ENCODE results near the gene GBP3.
"Not testable (repeated sequence)": the region's sequence is repeated elsewhere in the genome, so short reads cannot be mapped to it uniquely, and the experiment has no call there.

The GBP3 gene

GRCh38 chr1:89041119-89041641 is 18.5 kb upstream of the GBP3 start:
- DNase-seq (ENCODE audit: low spot score) = no peak

GRCh38 chr1:89040315-89040626 is 17.6 kb upstream of the GBP3 start:
- no peak for DNase-seq (ENCODE audit: low spot score)

GRCh38 chr1:89037186-89037585 is 14.5 kb upstream of the GBP3 start:
- no peak for DNase-seq (ENCODE audit: low spot score)

GRCh38 chr1:89035080-89035479 is 12.4 kb upstream of the GBP3 start:
- no peak for DNase-seq (ENCODE audit: low spot score)

- not testable (repeated sequence) for DNase-seq (ENCODE audit: low spot score)
Measured at GRCh38 chr1:89034004-89034403, 11.3 kb upstream of the GBP3 start.

- not testable (repeated sequence) for DNase-seq (ENCODE audit: low spot score)
Measured at GRCh38 chr1:89029051-89029450, 6.4 kb upstream of the GBP3 start.

- no peak for DNase-seq (ENCODE audit: low spot score)
Measured at GRCh38 chr1:89025928-89026327, 3.3 kb upstream of the GBP3 start.

- no peak for DNase-seq (ENCODE audit: low spot score)
Measured at GRCh38 chr1:89023026-89023425, 360 bp upstream of the GBP3 start.

GRCh38 chr1:89018318-89018717 is 4.3 kb downstream of the GBP3 start:
- DNase-seq (ENCODE audit: low spot score) = not testable (repeated sequence)

GRCh38 chr1:89008511-89008910 is 14.2 kb downstream of the GBP3 start:
- no peak for DNase-seq (ENCODE audit: low spot score)

GRCh38 chr1:89005286-89006151 is 17.1 kb downstream of the GBP3 start:
- DNase-seq (ENCODE audit: low spot score) = no peak

- not testable (repeated sequence) for DNase-seq (ENCODE audit: low spot score)
Measured at GRCh38 chr1:89002176-89002575, 20.5 kb downstream of the GBP3 start.

GRCh38 chr1:89001510-89001909 is 21.2 kb downstream of the GBP3 start:
- no peak for DNase-seq (ENCODE audit: low spot score)

GRCh38 chr1:88998716-88999115 is 23.9 kb downstream of the GBP3 start:
- peak; percentile 81 for DNase-seq (ENCODE audit: low spot score)

- no peak for DNase-seq (ENCODE audit: low spot score)
Measured at GRCh38 chr1:88990426-88990825, 32.2 kb downstream of the GBP3 start.

- DNase-seq (ENCODE audit: low spot score) = no peak
Measured at GRCh38 chr1:88985692-88986091, 37.0 kb downstream of the GBP3 start.

- no peak for DNase-seq (ENCODE audit: low spot score)
Measured at GRCh38 chr1:88985032-88985431, 37.6 kb downstream of the GBP3 start.

GRCh38 chr1:88984569-88984968 is 38.1 kb downstream of the GBP3 start:
- DNase-seq (ENCODE audit: low spot score) = no peak

GRCh38 chr1:88983791-88984559 is 38.7 kb downstream of the GBP3 start:
- peak; percentile 84 for DNase-seq (ENCODE audit: low spot score)

GRCh38 chr1:88982055-88982454 is 40.6 kb downstream of the GBP3 start:
- DNase-seq (ENCODE audit: low spot score) = no peak

- not testable (repeated sequence) for DNase-seq (ENCODE audit: low spot score)
Measured at GRCh38 chr1:88981506-88981905, 41.2 kb downstream of the GBP3 start.

- no peak for DNase-seq (ENCODE audit: low spot score)
Measured at GRCh38 chr1:88980870-88981269, 41.8 kb downstream of the GBP3 start.

GRCh38 chr1:88979749-88980116 is 42.9 kb downstream of the GBP3 start:
- DNase-seq (ENCODE audit: low spot score) = no peak
